Measurements from ENCODE around the gene MESD.

The MESD gene

DNA sequence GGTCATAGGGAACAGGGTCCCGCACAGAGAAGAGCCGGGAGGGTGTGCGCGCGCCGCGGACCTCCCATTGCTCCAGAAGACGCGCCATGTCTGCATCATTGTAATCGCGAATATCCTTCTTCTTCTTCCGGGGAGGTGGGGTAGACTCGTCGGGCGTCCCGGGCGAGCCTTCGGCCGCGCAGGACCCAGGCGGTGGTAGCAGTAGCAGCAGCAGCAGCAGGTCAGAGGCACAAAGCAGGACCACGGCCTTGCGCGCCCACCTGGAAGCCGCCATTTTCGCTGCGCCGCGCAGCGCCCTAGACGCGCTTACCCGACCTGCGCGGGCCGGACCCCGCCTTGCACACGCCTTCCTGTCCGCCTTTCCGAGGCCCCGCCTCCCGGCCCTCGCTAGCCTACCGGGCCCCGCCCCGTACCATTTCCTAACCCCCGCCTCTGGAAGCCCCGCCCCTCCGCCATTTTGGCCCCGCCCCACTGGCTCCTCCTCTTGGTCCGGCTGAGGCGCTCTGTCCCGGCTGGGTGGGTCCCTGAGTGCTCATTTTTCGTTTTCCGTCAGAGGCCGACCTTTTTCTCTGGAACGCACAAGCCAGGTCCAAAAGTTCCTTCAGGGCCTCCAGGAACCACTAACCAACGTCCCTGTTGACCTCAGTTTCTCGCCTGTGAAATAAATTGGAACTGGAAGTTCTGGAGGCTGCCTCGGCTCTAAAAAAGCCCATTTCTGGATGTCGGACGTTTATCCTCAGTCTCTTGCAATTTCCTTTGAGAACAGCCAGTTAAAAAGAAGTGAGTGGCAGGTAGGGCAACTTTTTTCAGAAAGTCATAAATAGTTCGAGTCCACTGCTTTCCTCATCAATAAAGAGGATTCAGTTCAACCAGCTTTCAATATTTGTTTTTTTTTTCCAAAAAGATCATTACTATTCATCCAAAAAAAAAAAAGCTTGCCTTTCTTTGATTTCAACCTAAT lies at the start of gene MESD:
Gene MESD, minus strand, starts transcription at position 302 of the 961 bp plus-strand sequence. Its CDS starts 28 bp downstream, at position 274.
- DNase-seq (ENCODE audit: low spot score) = peak; percentile 99

GRCh38 chr15:81038975-81039607 lies 49.5 kb upstream of the MESD start:
- no peak for DNase-seq (ENCODE audit: low spot score)

DNA sequence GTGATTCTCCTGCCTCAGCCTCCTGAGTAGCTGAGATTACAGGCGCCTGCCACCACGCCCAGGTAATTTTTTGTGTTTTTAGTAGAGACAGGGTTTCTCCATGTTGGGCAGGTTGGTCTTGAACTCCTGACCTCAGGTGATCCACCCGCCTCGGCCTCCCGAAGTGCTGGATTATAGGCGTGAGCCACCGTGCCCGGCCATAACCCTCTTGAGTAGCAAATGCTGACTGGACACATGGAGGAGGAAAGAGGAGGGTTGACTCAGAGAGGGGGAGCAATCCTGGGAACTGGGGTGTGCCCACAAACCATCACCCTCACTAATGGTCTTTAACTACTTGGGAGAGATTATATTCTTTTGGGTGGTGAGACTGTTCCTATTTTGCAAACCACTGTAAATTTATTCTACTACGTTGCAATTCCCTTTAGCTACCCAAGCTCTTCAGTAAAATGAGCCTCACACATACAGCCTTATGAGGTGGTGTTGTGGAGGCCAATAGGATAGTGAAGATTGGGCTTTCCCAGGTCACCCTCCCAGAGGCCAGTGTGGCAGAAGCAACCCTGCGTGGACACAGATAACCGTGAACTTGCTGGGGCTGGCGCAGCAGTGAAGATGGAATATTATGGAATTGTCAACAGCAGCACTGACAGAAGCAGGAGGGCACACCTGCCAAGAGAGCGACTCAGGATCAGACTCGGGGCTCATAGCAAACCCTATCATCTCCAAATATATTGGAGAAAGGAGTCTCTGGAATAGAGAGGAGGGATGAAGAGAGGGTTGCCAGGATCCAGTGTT lies 48.5 kb upstream of the MESD start:
- DNase-seq (ENCODE audit: low spot score) = no peak

DNA sequence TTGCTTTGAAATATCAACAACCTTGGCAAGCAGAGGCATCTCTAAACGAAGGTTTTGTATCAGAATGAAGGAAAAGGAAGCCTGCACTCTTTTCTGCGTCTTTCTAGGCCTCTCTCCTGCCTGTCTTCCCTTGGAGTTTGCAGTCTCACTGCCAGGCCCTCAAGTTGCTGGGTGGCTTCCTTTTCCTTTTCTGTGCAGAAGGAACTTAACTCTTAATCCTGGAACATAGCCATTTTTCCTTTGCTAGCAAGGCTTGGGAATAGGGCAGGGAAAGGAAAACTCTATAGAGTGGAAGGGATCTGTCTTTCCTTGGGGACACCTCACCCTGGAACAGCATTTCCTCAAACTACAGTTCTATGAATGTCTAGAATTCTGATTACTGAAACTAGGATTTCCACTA lies 43.9 kb upstream of the MESD start:
- no peak for DNase-seq (ENCODE audit: low spot score)

- DNase-seq (ENCODE audit: low spot score) = no peak
These were observed 43.2 kb upstream of the MESD start for GRCh38 chr15:81032818-81033217.

- DNase-seq (ENCODE audit: low spot score) = no peak
These were observed 42.7 kb upstream of the MESD start for GRCh38 chr15:81032355-81032754.

DNA sequence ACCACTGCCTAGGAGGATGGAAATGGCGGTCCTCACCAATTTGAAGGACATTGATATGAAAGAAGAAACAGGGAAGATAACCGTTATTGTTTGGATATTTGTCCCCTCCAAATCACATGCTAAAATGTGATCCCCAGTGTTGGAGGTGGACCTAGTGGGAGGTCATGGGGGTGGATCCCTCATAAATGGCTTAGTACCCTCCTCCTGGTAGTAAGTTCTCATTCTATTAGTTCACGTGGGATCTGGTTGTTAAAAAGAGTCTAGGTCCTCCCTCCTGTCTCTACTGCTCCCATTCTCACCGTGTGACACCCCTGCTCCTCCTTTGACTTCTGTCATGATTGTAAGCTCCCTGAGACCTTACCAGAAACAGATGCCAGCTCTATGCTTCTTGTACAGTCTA lies 41.6 kb upstream of the MESD start:
- no peak for DNase-seq (ENCODE audit: low spot score)

DNA sequence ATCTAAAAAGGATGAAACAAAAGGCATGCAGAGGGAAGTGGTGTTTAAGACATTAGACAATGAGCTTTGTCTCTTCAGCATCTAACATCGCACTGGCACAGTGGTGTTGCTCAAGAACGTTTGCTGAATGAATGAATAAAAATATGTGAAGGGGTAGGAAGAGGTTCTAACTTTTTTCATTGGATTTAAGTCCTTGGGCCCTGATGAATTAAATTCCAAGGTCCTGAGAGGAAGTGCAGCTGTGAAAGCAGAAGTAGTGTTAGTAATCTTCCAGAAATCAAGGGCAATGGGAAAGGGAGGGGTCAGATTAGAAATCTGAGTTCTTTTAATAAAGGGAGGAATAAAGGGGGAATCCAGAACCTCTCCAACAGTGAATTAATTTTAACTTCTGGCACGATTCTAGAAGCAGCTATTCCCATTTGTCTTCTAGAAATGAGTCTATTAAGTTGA lies 40.7 kb upstream of the MESD start:
- DNase-seq (ENCODE audit: low spot score) = no peak

DNA sequence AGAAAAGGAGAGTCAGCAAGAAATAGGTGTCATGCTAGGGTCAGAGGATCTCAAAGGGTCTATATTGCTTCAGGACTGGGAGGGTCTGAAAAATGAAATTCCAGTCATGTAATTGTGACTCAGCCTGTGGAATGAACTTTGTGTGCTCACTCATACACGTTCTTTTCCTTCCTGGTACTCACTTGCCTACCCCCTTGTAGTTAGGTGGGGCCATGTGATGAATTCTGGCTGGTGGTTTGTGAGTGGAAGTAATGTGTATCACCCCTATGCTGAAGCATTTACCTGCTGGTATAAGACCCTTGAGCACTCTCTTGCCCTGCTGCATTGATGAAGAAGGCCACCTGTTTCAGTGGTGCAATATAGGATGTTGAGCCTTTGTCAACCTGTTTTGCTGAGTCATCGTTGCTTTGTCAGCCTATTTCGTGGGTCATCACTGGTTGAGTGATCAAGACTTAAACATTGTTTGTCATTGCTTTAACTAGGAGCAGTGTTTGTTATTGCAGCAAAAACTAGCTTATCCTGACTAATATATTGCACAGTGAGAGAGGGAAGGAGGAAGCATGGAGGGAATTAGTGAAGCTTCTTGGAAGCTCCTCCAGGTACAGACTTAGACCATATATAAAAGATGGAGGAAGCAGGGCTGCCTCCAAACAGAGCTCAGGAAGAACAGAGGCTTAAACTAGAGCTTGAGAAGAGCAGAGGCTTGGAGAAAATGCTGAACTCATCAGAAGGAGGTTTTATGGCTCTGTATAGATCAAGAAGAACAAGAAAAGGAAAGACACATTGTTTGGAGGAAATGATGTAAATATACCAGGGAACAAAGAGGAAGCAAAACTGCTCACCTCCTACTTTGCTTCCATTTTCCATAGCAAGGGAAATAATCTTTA lies 40.0 kb upstream of the MESD start:
- no peak for DNase-seq (ENCODE audit: low spot score)

- DNase-seq (ENCODE audit: low spot score) = no peak
These were observed 37.4 kb upstream of the MESD start for GRCh38 chr15:81026836-81027599.

DNA sequence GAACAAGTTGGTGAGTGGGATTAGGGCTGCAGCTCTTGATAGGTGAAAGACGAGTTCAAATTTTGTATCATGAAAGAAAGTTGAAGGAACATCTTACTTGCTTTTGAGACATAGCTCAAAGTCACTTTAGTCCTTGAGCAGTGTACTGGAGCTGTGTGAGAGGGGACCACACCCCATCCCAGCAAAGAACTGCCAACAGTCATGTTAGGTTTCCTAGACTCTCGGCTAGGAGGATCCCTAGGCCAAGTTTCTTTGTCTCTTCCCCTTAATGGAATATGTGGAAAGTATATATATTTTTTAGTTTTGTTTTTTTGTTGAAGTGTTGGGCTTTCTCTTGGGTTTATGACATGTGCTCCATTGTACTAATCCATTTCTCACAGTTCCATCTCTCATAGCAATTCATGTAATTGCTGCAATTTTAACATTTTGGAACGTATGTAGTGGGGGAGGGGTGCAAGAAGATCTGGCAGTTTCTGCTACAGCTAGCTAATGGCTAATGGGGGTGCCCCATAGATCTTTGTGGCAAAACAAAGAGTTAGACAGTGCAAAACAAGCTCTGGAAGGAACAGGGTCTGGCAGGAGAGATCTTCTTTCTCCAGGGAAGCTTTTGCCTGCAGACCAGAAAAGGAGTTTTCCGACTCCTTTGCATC lies 36.2 kb upstream of the MESD start:
- no peak for DNase-seq (ENCODE audit: low spot score)

- DNase-seq (ENCODE audit: low spot score) = no peak
These were observed 35.3 kb upstream of the MESD start for GRCh38 chr15:81024936-81025335.

- peak; percentile 11 for DNase-seq (ENCODE audit: low spot score)
These were observed 34.8 kb upstream of the MESD start for GRCh38 chr15:81024265-81024872.

GRCh38 chr15:81023483-81024264 lies 34.1 kb upstream of the MESD start:
- peak; percentile 15 for DNase-seq (ENCODE audit: low spot score)

DNA sequence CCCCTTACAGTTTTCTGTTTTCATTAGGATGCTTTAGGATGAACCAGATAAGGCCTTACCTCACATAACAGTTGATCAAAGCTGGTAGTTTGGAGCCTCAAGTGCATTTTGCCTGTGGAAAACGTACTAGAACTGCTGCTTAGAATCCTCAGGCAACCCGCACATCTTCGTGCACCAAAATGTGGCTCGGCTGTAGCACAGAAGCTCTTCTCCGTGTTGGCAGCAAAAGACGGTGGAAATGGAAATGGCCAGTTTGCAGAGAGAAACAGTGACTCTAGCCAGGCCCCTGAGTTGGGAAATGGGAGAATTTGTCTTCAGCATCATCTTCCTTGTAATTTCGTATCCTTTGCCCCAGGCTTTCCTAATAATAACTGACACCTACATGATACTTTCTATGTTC lies 31.7 kb upstream of the MESD start:
- DNase-seq (ENCODE audit: low spot score) = no peak

- no peak for DNase-seq (ENCODE audit: low spot score)
These were observed 28.6 kb upstream of the MESD start for GRCh38 chr15:81018197-81018596.

GRCh38 chr15:81016489-81017068 lies 27.0 kb upstream of the MESD start:
- DNase-seq (ENCODE audit: low spot score) = no peak
